Activated T-cell treated with anti-CD3 and anti-CD28 coated beads, Interleukin-2, amount 50 U/mL, for 1 hour (primary cell): ENCODE measurements around the gene ATP2B1.

Source experiments
- DNase-seq: peaks from one replicate; pipeline ENCODE4 v3.0.0-alpha.2; 2020

The ATP2B1 gene

DNA sequence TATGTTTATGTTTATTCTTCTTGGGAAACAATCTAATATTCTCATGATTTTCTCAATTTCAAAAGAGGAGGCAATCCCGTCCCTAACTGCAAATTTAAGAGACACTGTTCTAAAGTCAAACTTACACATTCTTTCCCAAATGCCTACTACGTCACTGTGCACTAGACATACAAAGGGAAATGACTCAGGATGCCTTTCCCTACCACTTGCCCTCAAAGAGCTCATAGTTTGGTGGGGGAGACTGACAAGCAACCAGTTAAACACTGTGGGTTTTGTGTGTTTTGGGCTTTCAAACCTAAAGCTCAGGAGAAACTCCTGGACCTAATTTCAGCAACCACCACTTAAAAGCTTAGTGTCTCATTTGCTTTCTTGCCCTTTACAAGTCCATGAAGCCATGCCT lies 58.4 kb downstream of the ATP2B1 start:
- DNase-seq: no peak

DNA sequence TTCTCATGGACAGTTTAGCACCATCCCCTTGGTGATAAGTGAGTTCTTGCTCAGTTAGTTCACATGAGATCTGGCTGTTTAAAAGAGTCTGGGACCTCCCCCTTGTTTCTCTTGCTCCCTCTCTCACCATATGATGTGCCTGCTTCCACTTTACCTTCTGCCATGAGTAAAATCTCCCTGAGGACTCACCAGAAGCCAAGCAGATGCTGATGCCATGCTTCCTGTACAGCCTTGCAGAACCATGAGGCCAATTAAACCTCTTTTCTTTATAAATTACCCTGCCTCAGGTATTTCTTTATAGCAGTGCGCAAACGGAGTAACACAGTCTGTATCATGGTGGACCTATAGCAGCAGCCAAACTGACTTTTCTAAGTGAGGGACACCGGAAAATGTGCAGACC lies 58.8 kb downstream of the ATP2B1 start:
- no peak for DNase-seq

DNA sequence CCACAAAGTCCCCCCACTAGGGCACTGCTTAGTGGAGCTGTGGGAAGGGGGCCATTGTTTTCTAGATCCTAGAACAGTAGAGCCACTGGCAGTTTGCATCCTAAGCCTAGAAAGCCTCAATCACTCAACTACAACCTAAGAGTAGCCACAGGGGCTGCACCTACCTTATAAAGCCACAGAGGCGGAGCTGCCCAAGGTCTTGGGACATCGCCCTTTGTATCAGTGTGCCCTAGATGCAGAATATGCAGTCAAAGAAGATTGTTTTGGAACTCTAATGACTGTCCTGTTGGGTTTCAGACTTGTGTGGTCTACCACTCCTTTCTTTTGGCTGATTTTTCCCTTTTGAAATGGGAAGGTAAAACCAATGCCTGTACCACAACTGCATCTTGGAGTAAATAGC lies 59.5 kb downstream of the ATP2B1 start:
- no peak for DNase-seq

DNA sequence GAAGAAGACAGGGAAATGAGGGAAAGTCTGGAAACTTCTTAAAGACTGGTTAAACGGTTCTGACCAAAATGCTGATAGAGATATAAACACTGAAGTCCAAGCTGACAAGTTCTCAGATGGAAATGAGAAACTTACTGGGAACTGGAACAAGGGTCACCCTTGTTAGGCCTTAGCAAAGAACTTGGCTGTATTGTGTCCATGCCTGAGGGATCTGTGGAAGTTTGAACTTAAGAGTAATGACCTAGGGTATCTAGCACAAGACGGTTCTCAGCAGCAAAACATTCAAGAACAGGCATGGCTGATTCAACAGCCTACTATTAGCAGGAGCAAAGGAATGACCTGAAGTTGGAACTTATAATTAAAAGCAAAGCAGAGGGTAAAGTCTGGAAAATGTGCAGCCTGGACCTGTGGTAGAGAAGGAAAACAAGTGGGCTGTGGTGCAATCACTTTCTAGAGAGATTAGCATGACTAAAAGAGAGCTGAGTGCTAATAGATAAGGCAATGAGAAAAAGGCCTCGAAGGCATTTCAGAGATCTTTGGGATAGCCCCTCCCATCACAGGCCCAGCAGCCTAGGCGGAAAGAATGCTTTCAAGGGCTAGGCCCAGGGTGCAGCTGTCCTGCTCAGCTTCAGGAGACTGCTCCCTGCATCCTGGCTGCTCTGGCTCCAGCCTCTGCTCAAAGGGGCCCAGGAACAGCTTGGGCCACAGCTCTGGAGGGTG lies 60.3 kb downstream of the ATP2B1 start:
- DNase-seq: no peak

DNA sequence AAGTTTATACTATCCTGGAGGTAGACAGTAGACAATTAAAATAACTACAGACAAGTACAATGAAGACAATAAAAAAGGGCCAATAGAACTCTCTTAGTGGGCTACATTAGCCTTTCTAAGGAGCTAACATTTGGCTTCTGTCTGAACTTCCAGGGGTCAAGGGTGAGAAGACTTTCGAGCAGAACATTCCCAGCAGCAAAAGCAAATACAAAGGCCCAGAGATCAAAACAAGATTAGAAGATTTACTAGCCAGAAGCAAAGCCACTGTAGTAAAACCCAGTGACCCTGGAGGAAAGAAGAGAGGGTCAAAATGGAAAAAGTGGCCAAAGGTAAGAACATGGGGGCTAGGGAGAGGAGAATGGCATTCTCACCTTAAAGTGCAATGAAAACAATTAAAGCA lies 63.2 kb downstream of the ATP2B1 start:
- no peak for DNase-seq

DNA sequence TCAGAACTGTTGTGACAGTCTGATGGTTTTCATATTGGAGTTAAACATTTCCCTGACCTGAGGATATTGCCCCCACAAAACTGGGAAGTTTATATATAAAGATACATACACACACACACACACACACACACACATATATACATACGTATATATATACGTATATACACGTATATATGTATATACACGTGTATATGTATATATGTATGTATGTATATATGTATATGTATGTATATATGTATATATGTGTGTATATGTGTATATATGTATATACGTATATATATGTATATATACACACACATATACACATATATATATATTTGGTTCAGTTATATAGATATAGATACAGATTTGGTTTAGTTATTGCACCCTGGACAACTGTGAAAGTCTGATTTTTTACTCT lies 65.7 kb downstream of the ATP2B1 start:
- DNase-seq: no peak

DNA sequence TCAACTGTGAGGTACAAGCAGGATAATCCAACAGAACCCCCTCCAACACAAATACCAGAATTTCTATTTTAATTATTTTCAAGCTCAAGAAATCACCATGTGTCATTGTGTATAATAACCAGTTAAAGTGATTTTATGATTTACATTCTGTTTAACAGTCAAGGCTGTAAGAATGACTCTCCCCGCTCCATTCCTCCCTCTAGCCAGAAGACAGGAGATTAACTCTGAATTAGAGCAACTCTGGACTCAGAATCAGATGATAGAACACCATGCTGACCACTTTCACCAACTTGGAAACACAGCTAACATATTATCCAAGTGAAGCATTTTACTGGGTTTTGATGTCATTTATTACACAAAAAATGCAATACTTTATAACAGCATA lies 71.9 kb downstream of the ATP2B1 start:
- DNase-seq: no peak

DNA sequence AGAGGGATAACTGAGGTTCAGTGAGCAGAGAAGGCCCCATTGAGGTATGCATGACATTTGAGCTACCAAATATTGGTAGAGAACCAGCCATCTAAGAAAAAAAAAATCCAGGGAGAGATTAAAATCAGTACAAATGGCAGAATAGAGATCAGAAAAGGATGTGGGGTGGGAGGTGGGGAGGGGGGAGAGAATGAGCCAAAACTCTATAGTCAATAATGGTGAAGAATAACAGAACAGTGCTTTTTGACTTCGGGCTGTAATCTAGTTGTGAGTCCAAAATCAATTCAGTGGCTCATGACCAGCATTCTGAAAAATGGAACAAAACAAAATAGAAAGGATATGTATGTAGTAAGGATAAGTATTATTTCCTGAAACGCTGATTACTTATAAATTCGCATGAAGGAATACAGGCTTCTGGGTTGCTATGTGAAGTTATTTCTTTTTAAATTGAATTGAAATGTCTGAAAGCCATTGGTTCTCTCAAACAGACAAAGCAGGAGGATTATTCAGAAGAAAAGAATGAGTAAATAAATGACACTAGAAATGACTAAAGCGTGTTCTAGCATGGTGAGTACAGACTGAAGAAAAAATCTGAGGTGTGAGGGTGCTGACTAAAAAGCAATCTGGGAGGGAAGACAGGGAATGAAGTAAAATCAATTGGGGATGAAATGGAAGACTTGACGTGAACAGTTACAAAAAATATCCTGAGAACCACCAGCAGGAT lies 72.4 kb downstream of the ATP2B1 start:
- DNase-seq: no peak

DNA sequence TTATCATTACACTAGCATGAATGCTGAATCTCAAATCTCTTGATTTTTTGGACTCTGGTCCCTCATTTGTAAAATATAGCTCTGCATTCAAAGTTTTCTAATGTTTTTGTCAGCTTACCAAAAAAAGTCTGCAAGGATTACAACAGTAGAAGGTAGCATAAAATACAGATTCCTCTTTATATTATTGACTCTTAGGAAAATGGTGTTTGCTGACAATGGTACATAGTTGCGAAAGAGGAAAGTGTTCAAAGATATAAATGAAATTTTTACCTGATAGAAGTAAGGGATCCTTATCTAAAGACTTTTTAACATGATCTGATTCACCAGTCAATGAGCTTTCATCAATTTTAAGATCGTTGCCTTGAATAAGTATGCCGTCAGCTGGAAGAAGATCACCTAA lies 74.1 kb downstream of the ATP2B1 start:
- no peak for DNase-seq

DNA sequence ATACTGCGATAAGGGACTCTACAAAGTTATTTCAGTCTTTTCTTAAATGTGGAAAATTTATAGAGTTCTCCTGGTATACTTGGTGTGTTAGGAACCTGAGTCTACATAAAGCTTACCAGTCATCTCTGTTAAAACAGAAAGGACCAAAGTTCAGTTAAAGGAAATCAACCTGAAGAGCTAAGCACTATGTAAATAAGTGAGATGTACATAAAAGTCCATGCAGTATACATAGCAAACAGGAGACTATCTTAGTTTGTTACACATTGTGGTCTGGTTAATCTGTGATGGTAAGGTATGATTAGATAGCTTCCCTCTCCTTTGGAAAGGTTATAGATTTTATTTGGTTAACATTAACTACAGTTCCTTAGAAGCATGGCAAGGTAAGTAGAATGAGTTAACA lies 75.9 kb downstream of the ATP2B1 start:
- DNase-seq: no peak

DNA sequence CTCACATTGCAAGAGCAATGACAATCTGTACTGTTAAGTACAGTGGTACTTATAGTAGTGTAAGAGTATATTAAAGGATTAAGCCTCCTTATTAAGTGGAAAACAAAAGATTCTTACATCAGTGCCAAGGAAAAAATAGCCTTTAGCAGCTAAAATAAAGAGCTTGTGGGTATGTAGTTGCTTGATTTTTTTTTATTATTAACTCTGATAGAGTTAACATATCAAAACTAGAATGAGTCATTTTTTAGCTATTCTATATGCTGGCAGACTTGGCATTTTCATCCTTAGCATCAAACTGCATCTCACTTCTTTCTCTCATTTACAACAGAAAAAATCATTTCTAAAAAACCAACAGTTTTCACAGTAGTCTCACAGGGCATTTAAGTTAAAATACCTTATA lies 86.5 kb downstream of the ATP2B1 start:
- no peak for DNase-seq

DNA sequence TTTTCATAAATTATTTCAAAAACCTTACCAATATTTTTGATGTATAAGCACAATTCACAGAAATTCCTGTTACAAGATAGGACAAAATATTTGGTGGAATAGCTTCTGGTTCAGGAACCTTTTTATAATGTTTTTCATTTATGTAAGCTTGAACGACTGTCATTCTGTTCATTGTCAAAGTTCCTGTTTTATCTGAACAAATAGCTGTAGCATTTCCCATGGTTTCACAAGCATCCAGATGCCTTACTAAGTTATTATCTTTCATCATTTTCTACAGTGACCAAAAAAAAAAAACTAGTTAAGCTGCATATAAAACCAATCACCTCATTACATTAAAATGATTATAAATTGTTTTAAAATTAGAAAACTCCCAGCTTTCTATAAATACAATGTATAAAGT lies 87.1 kb downstream of the ATP2B1 start:
- DNase-seq: no peak

DNA sequence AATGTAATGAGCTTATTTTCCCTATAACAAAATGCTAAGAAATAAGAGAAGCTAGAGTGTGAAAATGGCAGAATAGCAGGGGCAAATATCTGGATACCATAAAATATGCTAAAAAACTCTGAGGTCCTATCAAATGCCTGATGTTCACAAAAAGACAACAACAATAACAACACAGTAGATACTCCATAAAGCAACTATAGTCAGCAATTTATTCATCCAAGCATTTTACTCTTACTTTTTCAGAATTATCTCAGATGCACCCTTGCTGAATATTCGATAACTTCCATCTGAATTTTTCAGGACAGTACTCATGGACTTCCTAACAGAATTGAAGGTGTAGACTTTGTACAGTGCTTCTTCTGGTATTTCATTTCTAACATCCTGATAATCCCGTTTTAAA lies 88.9 kb downstream of the ATP2B1 start:
- DNase-seq: no peak

DNA sequence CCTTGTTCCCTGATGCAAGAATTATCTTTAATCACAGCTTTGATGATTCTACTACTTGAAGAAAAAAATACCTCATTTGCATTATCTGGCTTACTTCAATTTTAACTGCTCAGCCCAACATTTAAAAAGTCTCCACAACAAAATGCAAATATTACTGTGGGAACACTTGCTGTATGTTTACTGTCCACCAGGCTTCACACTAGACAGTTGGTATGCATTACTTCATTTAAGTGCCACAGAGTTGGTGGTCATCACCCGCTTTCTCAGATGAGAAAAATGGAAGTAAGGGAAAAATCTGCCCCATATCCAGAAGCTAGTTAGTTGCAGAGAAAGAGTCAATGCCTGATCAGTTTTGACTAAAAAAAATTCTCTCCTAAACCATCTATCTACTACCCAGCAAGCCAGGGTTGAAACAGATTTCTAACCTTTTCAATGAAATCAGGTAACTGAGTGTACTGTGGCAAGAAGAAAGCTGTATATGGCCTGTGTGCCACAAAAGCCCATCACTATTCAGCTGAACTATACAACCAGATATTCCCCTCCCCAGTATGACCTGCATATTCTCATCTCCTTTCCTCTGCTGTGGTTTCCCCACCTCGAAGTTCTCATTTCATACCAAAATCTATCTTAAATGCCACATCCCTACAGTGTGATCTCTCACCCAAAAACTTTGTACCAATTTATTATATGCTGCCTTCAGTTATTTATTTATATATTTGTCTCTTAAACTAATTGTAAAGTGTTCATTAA lies 90.3 kb downstream of the ATP2B1 start:
- DNase-seq: no peak

DNA sequence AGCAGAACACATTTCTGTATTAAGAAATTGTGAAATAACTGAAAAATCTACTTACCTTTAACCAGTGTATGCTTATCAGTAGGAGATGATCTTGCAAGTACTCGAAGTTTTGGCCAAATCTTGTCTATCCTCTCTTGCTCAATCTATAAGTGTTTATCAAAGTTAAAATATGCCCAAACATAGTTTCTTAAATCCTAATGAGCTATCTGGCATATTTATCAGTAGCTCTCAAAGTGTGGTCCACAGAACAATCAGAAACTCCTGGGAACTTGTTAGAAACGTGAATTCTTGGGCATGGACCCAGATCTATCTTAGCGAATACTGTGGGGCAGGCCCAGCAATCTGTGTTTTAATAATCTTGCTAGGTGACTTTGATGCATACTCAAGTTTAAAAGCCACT lies 98.3 kb downstream of the ATP2B1 start:
- DNase-seq: no peak

DNA sequence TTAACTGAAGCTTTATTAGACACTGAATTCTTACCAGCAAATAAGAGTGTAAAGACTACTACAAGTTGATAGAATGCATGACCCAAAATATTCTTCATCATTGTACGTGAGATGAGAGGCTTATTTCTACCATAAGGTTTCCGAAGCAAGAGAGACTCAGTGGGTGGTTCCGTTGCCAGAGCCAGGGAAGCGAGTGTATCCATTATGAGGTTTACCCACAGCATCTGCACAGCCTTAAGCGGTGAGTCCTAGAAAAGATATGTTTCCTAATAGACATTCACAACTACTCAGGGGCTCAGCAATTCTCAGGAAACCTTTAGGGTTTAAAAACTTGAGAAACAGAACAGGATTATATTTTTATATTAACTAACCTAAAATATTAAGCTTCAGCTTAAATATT lies 105.0 kb downstream of the ATP2B1 start:
- DNase-seq: no peak

DNA sequence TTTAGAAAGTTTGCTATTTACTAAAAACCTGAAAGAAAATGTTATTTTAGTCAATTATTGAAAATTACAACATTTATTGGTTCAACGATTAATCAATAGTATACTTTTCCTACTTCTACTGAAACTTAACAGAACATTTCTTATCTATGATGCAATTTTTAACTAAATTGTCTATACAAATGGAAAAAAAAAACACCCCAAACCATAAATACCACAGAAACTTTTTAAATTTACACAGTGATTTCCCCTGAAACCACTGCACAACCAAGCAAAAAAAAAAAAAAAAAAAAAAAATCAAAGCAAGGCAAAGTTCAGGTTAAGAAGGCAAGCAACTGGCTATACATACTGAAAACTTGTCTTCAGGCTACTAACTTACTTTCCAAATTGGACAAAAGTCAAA lies 110.9 kb downstream of the ATP2B1 start:
- no peak for DNase-seq

DNA sequence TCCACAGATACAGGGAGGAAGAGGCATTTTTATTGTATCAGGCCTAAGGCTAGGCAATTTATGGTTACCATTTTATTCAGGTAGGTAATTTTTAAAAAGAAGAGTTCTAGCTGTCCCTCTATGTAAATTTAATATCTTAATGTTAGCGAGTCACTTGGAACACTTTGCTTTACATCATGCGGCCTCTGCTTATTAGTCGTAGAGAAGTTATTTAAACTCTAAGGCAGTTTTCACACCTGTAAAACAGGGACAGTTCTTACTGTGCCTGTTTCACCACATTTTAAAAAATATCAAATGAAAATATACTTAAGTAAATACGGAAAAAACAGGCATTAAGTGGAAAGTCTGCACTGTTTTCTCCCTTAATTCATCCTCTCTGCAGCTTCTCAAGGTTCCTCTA lies 111.4 kb downstream of the ATP2B1 start:
- no peak for DNase-seq

DNA sequence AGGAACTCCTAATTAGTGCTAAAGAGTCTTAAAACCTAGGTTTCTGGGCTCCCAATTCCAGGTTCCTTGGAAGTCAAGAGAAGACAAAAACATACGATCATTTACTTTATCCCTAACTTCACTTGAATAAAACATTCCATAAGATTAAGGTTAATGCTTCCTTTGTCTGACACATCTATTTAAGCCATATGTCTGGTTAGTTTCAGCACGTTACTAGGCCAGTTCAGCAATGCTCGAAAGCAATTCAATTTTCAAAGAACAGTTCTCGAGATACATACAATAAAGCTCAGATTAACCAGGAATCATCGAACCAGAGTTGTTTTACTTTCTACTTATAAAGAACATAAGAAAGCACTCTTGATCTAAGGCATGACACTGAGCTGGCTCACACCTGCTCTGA lies 114.8 kb downstream of the ATP2B1 start:
- no peak for DNase-seq

DNA sequence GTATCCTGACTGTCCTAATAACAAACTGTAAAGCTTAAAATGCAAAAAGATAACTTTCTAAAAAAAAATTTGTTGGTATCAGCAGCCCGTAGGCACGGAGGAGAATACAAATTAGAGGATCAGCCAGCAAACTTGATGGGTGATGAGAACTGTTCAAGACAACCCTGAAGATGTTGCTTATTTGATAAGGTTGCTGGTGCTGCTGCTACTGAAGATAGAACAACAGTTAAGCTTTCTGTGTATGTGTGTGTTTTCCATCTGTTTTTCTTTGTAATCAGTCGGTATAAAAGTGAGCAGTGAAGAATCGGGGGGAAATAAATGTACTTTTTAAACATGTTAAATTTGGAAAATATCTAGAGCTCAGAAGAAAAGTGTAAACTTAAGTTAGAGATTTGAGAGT lies 115.4 kb downstream of the ATP2B1 start:
- no peak for DNase-seq

DNA sequence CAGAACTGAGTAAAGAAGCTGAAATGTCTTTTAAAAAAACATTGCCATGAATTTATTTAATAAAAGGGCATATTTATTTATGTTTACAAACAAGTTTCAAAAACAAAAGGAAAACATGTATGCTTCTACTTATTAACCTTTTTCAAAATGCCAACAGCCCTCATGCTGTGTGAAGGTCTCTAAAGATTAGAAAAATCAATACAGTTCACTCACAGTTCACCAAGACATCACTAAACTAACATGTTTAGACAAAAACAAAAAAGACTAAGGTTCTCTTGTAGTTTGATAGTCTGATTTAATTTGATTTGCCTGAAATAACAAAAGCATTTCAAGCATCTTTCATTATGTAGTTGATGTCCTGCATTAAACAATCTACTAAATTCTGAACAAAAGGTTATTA lies 118.9 kb downstream of the ATP2B1 start:
- no peak for DNase-seq

DNA sequence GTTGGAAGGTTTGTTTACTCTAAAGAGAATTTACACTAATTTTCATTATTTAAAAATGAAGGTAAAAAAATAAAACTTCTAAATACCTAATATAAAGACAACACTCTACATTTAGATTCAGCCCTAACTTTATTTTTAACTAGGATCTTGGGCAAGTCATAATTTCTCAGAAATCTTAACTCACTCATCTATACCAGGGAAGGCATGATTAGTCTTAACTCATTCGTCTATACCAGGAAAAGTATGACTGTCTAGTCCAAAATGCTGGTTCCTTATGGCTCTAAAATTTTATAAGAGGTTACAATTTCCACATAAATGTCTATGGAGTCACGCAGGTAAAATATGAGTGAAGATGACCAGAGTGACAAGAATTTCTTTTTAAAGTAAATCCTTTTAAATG lies 130.1 kb downstream of the ATP2B1 start:
- no peak for DNase-seq

DNA sequence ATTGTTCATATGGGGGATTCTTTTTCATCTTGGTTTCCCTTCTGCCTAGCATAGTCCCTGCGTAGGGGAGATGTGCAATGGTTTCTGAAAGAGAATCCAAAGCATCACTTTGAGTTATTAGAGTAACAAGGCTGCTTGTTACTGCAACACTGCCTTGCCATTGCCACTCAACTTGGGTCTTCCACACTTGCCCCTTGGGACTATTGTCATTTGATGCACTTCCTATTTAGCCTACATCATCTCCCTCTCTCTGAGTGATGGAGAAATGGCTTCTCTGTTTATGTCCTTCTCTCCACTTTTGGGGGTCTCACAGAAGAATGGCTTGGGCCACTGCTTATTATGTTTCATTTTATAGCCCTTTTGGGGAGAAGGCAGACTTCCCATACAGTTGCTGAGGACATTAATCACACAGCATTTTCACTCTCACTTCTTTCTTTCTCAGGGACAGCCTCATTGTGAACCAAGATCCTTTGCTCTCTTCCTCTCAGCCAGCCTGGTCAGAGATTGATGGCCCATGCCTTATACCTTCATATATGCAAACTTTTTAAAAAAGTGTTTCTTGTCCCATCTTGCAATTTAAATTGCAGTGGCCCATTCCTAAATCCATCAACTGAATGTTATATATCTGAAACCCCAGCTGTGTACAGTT lies 131.9 kb downstream of the ATP2B1 start:
- no peak for DNase-seq

DNA sequence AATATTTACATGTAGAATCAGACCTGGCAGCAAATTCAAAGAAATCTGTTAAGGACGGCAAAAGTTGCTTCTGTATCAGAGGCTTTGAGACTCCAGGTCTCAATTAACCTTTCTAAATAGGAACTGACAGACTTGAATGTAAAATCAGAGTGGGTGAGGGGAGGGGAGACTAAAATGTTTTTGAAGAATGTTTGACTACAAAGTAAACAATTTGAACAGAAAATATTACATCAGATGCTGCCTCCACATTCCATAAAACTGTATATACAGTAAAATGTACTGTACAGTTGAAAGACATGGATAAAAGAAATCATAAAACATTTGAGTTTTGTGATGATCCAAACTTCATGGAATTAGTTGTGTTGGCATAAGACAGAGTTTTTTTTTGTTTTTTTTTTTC lies 133.3 kb downstream of the ATP2B1 start:
- no peak for DNase-seq
